Measurements from ENCODE around the gene HBQ1. TPM values are rescaled to one million over a fixed set of nuclear protein-coding genes. Genes with fewer than 3 reads are reported as not detected.

HBQ1 gene
- total RNA-seq, 1 donor from 2014 or later: 0.96 TPM

DNA sequence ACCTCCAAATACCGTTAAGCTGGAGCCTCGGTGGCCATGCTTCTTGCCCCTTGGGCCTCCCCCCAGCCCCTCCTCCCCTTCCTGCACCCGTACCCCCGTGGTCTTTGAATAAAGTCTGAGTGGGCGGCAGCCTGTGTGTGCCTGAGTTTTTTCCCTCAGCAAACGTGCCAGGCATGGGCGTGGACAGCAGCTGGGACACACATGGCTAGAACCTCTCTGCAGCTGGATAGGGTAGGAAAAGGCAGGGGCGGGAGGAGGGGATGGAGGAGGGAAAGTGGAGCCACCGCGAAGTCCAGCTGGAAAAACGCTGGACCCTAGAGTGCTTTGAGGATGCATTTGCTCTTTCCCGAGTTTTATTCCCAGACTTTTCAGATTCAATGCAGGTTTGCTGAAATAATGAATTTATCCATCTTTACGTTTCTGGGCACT, 2.9 kb upstream of the HBQ1 start:
- no peak for DNase-seq (ENCODE audit: low read depth)
- TF ChIP-seq, protein P1, sequence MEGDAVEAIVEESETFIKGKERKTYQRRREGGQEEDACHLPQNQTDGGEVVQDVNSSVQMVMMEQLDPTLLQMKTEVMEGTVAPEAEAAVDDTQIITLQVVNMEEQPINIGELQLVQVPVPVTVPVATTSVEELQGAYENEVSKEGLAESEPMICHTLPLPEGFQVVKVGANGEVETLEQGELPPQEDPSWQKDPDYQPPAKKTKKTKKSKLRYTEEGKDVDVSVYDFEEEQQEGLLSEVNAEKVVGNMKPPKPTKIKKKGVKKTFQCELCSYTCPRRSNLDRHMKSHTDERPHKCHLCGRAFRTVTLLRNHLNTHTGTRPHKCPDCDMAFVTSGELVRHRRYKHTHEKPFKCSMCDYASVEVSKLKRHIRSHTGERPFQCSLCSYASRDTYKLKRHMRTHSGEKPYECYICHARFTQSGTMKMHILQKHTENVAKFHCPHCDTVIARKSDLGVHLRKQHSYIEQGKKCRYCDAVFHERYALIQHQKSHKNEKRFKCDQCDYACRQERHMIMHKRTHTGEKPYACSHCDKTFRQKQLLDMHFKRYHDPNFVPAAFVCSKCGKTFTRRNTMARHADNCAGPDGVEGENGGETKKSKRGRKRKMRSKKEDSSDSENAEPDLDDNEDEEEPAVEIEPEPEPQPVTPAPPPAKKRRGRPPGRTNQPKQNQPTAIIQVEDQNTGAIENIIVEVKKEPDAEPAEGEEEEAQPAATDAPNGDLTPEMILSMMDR (IDR thresholded peaks at IDR 0.05; ENCODE audit: insufficient read depth, low read length, poor library complexity, severe bottlenecking): no peak
- Histone ChIP-seq H3K36me3 (ENCODE audit: control insufficient read depth, insufficient read depth, low read length) (no peaks in the 10 kb centered on the region), H3K27me3 (ENCODE audit: control insufficient read depth, insufficient read depth, low read length) (peaks cover 55% of the 10 kb centered on the region), H3K4me3 (ENCODE audit: low read depth, low read length) (no peak overlapping the region)

DNA sequence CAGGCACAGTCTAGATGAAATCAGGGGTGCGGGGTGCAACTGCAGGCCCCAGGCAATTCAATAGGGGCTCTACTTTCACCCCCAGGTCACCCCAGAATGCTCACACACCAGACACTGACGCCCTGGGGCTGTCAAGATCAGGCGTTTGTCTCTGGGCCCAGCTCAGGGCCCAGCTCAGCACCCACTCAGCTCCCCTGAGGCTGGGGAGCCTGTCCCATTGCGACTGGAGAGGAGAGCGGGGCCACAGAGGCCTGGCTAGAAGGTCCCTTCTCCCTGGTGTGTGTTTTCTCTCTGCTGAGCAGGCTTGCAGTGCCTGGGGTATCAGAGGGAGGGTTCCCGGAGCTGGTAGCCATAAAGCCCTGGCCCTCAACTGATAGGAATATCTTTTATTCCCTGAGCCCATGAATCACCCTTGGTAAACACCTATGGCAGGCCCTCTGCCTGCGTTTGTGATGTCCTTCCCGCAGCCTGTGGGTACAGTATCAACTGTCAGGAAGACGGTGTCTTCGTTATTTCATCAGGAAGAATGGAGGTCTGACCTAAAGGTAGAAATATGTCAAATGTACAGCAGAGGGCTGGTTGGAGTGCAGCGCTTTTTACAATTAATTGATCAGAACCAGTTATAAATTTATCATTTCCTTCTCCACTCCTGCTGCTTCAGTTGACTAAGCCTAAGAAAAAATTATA, 2.1 kb upstream of the HBQ1 start:
- TF ChIP-seq, protein P1 (IDR thresholded peaks at IDR 0.05; ENCODE audit: insufficient read depth, low read length, poor library complexity, severe bottlenecking): no peak
- Histone ChIP-seq H3K27me3 (ENCODE audit: control insufficient read depth, insufficient read depth, low read length) (peaks cover 55% of the 10 kb centered on the region), H3K36me3 (ENCODE audit: control insufficient read depth, insufficient read depth, low read length) (no peaks in the 10 kb centered on the region), H3K4me3 (ENCODE audit: low read depth, low read length) (no peak overlapping the region)
- DNase-seq (ENCODE audit: low read depth): no peak

DNA sequence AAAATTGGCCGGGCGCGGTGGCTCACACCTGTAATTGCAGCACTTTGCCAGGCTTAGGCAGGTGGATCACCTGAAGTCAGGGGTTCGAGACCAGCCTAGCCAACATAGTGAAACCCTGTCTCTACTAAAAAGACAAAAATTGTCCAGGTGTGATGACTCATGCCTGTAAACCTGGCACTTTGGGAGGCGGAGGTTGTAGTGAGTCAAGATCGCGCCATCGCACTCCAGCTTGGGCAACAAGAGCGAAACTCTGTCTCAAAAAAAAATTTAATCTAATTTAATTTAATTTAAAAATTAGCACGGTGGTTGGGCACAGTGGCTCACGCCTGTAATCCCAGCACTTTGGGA, 1.6 kb upstream of the HBQ1 start:
- TF ChIP-seq, protein P1 (IDR thresholded peaks at IDR 0.05; ENCODE audit: insufficient read depth, low read length, poor library complexity, severe bottlenecking): no peak
- Histone ChIP-seq H3K4me3 (ENCODE audit: low read depth, low read length) (no peak overlapping the region), H3K36me3 (ENCODE audit: control insufficient read depth, insufficient read depth, low read length) (no peaks in the 10 kb centered on the region), H3K27me3 (ENCODE audit: control insufficient read depth, insufficient read depth, low read length) (peaks cover 50% of the 10 kb centered on the region)
- no peak for DNase-seq (ENCODE audit: low read depth)

DNA sequence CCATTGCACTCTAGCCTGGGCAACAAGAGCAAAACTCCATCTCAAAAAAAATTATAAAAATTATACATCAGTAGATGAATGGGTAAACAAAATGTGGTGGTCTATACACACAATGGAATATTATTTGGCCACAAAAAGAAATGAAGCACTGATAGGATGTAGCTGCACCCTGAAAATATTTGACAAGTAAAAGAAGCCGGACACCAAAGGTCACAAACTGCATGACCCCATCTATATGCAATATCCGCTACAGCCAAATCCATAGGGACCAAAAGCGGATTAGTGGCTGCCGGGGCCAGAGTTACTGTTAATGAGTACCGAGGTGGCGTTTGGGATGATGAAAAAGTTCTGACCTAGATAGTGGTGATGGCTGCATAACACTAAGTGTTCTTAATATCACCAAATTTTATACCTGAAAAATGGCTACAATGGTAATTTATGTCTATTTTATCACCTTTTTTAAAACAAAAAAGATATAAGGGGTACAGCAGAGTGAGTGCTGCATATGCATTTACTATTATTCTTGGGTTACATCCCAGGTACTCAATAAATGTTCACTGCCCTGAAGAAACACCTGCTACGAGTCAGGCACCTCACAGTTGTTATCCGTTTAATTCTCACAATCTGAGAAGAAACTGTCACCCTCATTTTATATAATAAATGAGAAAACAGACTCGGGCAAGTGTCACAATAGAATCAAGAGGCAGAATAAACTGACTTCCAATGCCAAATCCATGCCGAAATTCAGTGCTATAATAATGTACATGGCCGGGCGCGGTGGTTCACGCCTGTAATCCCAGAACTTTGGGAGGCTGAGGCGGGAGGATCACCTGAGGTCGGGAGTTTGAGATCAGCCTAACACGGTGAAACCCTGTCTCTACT, 807 bp upstream of the HBQ1 start:
- DNase-seq (ENCODE audit: low read depth): no peak
- no peak overlapping the region for H3K4me3 ChIP-seq (ENCODE audit: low read depth, low read length)
- H3K36me3 ChIP-seq (ENCODE audit: control insufficient read depth, insufficient read depth, low read length): no peaks in the 10 kb centered on the region
- peaks cover 49% of the 10 kb centered on the region for H3K27me3 ChIP-seq (ENCODE audit: control insufficient read depth, insufficient read depth, low read length)
- TF ChIP-seq, protein P1 (IDR thresholded peaks at IDR 0.05; ENCODE audit: insufficient read depth, low read length, poor library complexity, severe bottlenecking): no peak

DNA sequence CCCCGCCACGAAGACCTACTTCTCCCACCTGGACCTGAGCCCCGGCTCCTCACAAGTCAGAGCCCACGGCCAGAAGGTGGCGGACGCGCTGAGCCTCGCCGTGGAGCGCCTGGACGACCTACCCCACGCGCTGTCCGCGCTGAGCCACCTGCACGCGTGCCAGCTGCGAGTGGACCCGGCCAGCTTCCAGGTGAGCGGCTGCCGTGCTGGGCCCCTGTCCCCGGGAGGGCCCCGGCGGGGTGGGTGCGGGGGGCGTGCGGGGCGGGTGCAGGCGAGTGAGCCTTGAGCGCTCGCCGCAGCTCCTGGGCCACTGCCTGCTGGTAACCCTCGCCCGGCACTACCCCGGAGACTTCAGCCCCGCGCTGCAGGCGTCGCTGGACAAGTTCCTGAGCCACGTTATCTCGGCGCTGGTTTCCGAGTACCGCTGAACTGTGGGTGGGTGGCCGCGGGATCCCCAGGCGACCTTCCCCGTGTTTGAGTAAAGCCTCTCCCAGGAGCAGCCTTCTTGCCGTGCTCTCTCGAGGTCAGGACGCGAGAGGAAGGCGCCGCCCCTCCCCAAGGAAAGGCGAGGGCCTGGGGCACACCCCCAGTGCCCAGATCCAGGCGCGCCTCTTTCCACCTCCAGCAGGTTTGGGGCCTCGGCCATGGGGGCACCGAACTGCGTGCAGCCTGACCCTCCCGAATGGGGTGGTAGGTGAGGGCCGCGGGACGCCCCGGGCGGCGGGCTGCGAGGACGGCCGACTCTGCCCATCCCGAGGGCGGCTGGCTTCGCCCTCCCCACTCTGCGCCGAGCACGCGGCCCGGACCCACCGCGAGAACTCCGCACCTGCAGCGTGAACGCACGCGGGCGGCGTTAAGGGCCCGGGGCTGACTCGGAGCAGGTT, 664 bp downstream of the HBQ1 start:
- Histone ChIP-seq H3K27me3 (ENCODE audit: control insufficient read depth, insufficient read depth, low read length) (peaks cover 36% of the 10 kb centered on the region), H3K36me3 (ENCODE audit: control insufficient read depth, insufficient read depth, low read length) (no peaks in the 10 kb centered on the region), H3K4me3 (ENCODE audit: low read depth, low read length) (peak overlapping the region; percentile 26)
- TF ChIP-seq, protein P1 (IDR thresholded peaks at IDR 0.05; ENCODE audit: insufficient read depth, low read length, poor library complexity, severe bottlenecking): peak; percentile 7
- DNase-seq (ENCODE audit: low read depth): no peak
